Measurements from ENCODE around the gene GSK3B.

The GSK3B gene

GRCh38 chr3:119781330-119782198, 312.7 kb downstream of the GSK3B start, which contains the start of gene NR1I2:
NR1I2 (plus strand) TSS chr3:119782101.
- no peak for DNase-seq (ENCODE audit: low read depth, low spot score)

- no peak for DNase-seq (ENCODE audit: low read depth, low spot score)
These were observed 314.4 kb downstream of the GSK3B start for GRCh38 chr3:119779731-119780383.

GRCh38 chr3:119778811-119779210, 315.4 kb downstream of the GSK3B start:
- DNase-seq (ENCODE audit: low read depth, low spot score): no peak

- DNase-seq (ENCODE audit: low read depth, low spot score): no peak
These were observed 316.1 kb downstream of the GSK3B start for GRCh38 chr3:119778176-119778575.

- no peak for DNase-seq (ENCODE audit: low read depth, low spot score)
These were observed 317.9 kb downstream of the GSK3B start for GRCh38 chr3:119776304-119776703.

- DNase-seq (ENCODE audit: low read depth, low spot score): no peak
These were observed 319.8 kb downstream of the GSK3B start for GRCh38 chr3:119774444-119774843.
